ENCODE results near the gene ACTR8.

Gene ACTR8

DNA sequence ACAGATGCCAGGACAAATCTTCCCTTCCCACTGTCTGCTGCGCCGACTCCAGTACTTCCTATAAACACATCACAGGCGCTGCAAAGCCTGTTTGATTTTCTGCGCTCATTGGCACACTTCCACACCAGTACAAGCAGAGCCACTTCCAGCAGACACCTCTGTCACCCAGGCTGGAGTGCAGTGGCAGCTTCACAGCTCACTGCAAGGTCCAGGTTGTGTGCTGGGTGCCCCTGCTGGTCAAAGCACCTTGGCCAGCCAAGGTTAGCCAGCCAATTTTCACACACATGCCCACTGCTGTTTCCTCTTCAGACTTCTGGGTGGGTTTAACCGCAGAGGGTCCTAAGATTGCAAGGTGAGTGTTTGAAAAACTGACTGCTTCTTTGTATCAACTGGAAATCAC is 40.7 kb downstream of the ACTR8 start:
- DNase-seq, result no peak
- H3K9me2 ChIP-seq (replicated peaks; ENCODE audit: insufficient read depth, low read length), result no peaks in the 10 kb centered on the region
- no peaks in the 10 kb centered on the region for H4K20me1 ChIP-seq (ENCODE audit: insufficient read depth, low read length)
- no peak overlapping the region for H3K4me3 ChIP-seq (ENCODE audit: low read length)
- peaks cover 21% of the 10 kb centered on the region for H3K4me1 ChIP-seq (ENCODE audit: low read length)
- H3K9ac ChIP-seq (ENCODE audit: low read length), result no peak overlapping the region
- H2AFZ ChIP-seq (ENCODE audit: low read length), result no peak overlapping the region
- no peak overlapping the region for H3K27ac ChIP-seq (ENCODE audit: low read length)
- no peaks in the 10 kb centered on the region for H3K9me3 ChIP-seq (replicated peaks; ENCODE audit: insufficient read depth, low read length)
- TF ChIP-seq EZH2 (optimal IDR thresholded peaks at IDR 0.05; ENCODE audit: low read depth, low read length) (no peak), EZH2phosphoT487 (IDR thresholded peaks at IDR 0.05; ENCODE audit: low read length) (no peak)
- TF ChIP-seq, protein P1, sequence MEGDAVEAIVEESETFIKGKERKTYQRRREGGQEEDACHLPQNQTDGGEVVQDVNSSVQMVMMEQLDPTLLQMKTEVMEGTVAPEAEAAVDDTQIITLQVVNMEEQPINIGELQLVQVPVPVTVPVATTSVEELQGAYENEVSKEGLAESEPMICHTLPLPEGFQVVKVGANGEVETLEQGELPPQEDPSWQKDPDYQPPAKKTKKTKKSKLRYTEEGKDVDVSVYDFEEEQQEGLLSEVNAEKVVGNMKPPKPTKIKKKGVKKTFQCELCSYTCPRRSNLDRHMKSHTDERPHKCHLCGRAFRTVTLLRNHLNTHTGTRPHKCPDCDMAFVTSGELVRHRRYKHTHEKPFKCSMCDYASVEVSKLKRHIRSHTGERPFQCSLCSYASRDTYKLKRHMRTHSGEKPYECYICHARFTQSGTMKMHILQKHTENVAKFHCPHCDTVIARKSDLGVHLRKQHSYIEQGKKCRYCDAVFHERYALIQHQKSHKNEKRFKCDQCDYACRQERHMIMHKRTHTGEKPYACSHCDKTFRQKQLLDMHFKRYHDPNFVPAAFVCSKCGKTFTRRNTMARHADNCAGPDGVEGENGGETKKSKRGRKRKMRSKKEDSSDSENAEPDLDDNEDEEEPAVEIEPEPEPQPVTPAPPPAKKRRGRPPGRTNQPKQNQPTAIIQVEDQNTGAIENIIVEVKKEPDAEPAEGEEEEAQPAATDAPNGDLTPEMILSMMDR (IDR thresholded peaks at IDR 0.05; ENCODE audit: low read length), result no peak
- no peak overlapping the region for H3K4me2 ChIP-seq (ENCODE audit: low read depth, low read length)
- H3F3A ChIP-seq (ENCODE audit: insufficient read depth, low read length), result peaks cover 24% of the 10 kb centered on the region
- no peaks in the 10 kb centered on the region; the same call in 1 of the 2 replicates for H3K79me2 ChIP-seq (ENCODE audit: low read length)
- no peaks in the 10 kb centered on the region for H3K27me3 ChIP-seq (replicated peaks; ENCODE audit: insufficient read depth, low read length)
- H3K36me3 ChIP-seq (replicated peaks; ENCODE audit: insufficient read depth, low read length), result no peaks in the 10 kb centered on the region

DNA sequence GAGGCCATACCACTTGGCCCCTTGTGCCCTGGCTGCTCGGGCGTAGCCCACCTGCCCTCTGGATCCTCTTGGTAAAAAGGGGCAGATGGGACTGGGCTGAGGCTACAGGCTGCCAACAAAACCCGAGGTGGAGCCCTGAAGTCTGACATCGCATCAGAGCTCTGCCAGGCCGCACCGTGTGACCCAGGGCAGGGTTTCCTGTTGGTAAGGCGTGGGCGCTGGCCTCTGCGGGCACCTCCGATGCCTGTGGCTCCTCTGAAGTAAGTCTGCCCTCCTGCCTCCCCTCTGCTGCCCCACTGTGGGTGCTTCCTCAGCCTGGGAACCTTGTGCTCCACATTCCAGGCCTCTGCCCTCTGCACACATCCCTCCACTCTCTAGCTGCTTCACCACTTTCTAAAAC is 44.6 kb downstream of the ACTR8 start:
- Histone ChIP-seq H2AFZ (ENCODE audit: low read length) (no peak overlapping the region), H3K36me3 (replicated peaks; ENCODE audit: insufficient read depth, low read length) (no peaks in the 10 kb centered on the region), H3K27me3 (replicated peaks; ENCODE audit: insufficient read depth, low read length) (no peaks in the 10 kb centered on the region), H3K4me3 (ENCODE audit: low read length) (no peak overlapping the region), H3K9me2 (replicated peaks; ENCODE audit: insufficient read depth, low read length) (no peaks in the 10 kb centered on the region), H3K4me1 (ENCODE audit: low read length) (no peaks in the 10 kb centered on the region), H3K9ac (ENCODE audit: low read length) (no peak overlapping the region), H3K4me2 (ENCODE audit: low read depth, low read length) (no peak overlapping the region), H3K9me3 (replicated peaks; ENCODE audit: insufficient read depth, low read length) (no peaks in the 10 kb centered on the region), H4K20me1 (ENCODE audit: insufficient read depth, low read length) (no peaks in the 10 kb centered on the region), H3K27ac (ENCODE audit: low read length) (no peak overlapping the region), H3F3A (ENCODE audit: insufficient read depth, low read length) (no peaks in the 10 kb centered on the region), H3K79me2 (ENCODE audit: low read length) (no peaks in the 10 kb centered on the region)
- no peak for DNase-seq
- TF ChIP-seq, protein P1 (IDR thresholded peaks at IDR 0.05; ENCODE audit: low read length), result no peak
- TF ChIP-seq EZH2 (optimal IDR thresholded peaks at IDR 0.05; ENCODE audit: low read depth, low read length) (no peak), EZH2phosphoT487 (IDR thresholded peaks at IDR 0.05; ENCODE audit: low read length) (no peak)

DNA sequence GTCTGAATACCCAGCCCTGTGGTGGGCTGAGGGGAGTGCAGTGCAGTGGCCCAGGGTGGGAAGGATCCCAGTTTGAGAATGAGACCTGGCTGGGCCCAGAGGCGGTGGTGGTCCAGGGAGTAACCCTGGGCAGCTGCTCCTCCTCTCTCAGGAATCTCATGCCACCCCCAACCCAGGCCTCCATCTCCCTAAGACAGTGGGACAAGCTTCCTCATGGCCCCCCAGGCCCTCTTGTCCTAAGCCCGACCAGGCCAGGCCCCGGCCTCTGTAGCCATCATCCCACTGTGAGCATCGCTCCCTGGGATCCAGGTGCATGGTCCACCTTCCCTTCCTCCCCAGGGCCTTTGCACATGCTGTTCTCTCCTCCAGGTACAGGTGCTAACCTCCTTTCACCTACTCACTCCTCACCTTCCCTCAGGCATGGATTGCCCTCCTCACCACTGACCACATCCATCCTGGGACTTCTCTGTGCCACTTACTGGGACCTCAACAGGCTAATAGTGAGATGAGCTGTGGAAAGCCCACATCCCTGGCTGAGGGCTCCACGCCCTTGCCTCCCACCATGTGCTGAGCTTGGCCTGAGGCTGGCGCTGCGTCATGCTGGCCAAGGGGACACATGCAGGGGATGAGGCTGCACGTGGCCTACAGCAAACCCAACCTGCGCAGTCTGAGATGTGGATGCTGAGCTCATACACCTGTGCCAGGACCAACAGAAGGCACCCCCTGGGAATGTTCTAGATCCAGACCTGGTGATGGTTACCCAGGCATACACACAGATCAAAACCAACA is 45.7 kb downstream of the ACTR8 start:
- Histone ChIP-seq H3K9ac (ENCODE audit: low read length) (no peak overlapping the region), H4K20me1 (ENCODE audit: insufficient read depth, low read length) (no peaks in the 10 kb centered on the region), H3K27me3 (replicated peaks; ENCODE audit: insufficient read depth, low read length) (no peaks in the 10 kb centered on the region), H3K9me2 (replicated peaks; ENCODE audit: insufficient read depth, low read length) (no peaks in the 10 kb centered on the region), H3K4me2 (ENCODE audit: low read depth, low read length) (no peak overlapping the region), H3K9me3 (replicated peaks; ENCODE audit: insufficient read depth, low read length) (no peaks in the 10 kb centered on the region), H3K4me1 (ENCODE audit: low read length) (no peaks in the 10 kb centered on the region), H3F3A (ENCODE audit: insufficient read depth, low read length) (no peaks in the 10 kb centered on the region), H3K36me3 (replicated peaks; ENCODE audit: insufficient read depth, low read length) (no peaks in the 10 kb centered on the region), H3K4me3 (ENCODE audit: low read length) (no peak overlapping the region), H3K27ac (ENCODE audit: low read length) (no peak overlapping the region), H2AFZ (ENCODE audit: low read length) (no peak overlapping the region), H3K79me2 (ENCODE audit: low read length) (no peaks in the 10 kb centered on the region)
- no peak for DNase-seq
- TF ChIP-seq, protein P1 (IDR thresholded peaks at IDR 0.05; ENCODE audit: low read length), result no peak
- TF ChIP-seq EZH2 (optimal IDR thresholded peaks at IDR 0.05; ENCODE audit: low read depth, low read length) (no peak), EZH2phosphoT487 (IDR thresholded peaks at IDR 0.05; ENCODE audit: low read length) (no peak)

Data from MM.1S (cell line).